AG04450 (cell line): ENCODE results near the gene BORCS8. TPM values are rescaled to one million over a fixed set of nuclear protein-coding genes. Genes with fewer than 3 reads are reported as not detected.
"Not testable (repeated sequence)": the region's sequence is repeated elsewhere in the genome, so short reads cannot be mapped to it uniquely, and the experiment has no call there.

Experiments
- CTCF ChIA-PET: fragments of 300-600, 350-600 bp; formaldehyde crosslinking; extraction: SDS; loops from one replicate; lab custom pipeline; 2022; ENCODE audit warnings: antibody characterized with exemption, inconsistent platforms; lab: Charles Lee
- POLR2A ChIA-PET: fragments of 350-600 bp; formaldehyde crosslinking; extraction: SDS; loops from one replicate; lab custom pipeline; 2021; ENCODE audit warnings: antibody characterized with exemption, inconsistent platforms; lab: Yijun Ruan, JAX
- DNase-seq: peaks from one replicate; pipeline ENCODE4 v3.0.0-alpha.2; 2011; ENCODE audit warnings: low read depth, low spot score
- H3K27ac ChIP-seq: one replicate; pipeline ENCODE4 v1.5.1; 2012; ENCODE audit warnings: low read depth, low read length, control low read depth
- H3K27me3 ChIP-seq: one replicate; pipeline ENCODE4 v1.6.0; 2012; ENCODE audit warnings: low read length; ENCODE audit not compliant: control insufficient read depth, insufficient read depth
- H3K4me3 ChIP-seq: 2 replicates; pipeline ENCODE4 v1.5.1; 2011; ENCODE audit warnings: mild to moderate bottlenecking, low read depth, low read length, control low read depth
- H3K9me3 ChIP-seq: 2 replicates; pipeline ENCODE4 v1.5.1; 2012; ENCODE audit warnings: low read length; ENCODE audit not compliant: control insufficient read depth, insufficient read depth
- polyA plus RNA-seq: library from polyadenylated mRNA; depleted of rRNA; stranded (reverse); fragments of >200 nt; gene quantifications from 2 replicates; pipeline ENCODE4 v1.2.3, GENCODE V29; 2011
- TF ChIP-seq, protein P1 (sequence below): IDR thresholded peaks from 2 replicates; pipeline ENCODE4 v1.5.1; 2011; ENCODE audit warnings: low read depth, low read length, control low read depth, inconsistent platforms

BORCS8 gene
- polyA plus RNA-seq, 1 experiment, result 16.6 TPM

- ChIA-PET POLR2A (no interaction called here), CTCF (interaction anchor here (0.5 to 1.6 kb wide), 3 partner anchors 8 to 152 kb away, joined by 3 to 6 read pairs (median 3); no protein-coding TSS in a partner anchor)
- Histone ChIP-seq H3K27me3 (no peaks in the 10 kb centered on the region), H3K9me3 (no peaks in the 10 kb centered on the region; the same call in 1 of the 2 replicates), H3K27ac (no peak overlapping the region), H3K4me3 (no peak overlapping the region)
- TF ChIP-seq, protein P1, sequence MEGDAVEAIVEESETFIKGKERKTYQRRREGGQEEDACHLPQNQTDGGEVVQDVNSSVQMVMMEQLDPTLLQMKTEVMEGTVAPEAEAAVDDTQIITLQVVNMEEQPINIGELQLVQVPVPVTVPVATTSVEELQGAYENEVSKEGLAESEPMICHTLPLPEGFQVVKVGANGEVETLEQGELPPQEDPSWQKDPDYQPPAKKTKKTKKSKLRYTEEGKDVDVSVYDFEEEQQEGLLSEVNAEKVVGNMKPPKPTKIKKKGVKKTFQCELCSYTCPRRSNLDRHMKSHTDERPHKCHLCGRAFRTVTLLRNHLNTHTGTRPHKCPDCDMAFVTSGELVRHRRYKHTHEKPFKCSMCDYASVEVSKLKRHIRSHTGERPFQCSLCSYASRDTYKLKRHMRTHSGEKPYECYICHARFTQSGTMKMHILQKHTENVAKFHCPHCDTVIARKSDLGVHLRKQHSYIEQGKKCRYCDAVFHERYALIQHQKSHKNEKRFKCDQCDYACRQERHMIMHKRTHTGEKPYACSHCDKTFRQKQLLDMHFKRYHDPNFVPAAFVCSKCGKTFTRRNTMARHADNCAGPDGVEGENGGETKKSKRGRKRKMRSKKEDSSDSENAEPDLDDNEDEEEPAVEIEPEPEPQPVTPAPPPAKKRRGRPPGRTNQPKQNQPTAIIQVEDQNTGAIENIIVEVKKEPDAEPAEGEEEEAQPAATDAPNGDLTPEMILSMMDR, result peak; percentile 64
- no peak for DNase-seq
Measured at GRCh38 chr19:19185853-19186740, 5.9 kb downstream of the BORCS8 start.

GRCh38 chr19:19181488-19181998, 10.4 kb downstream of the BORCS8 start:
- ChIA-PET CTCF (no interaction called here), POLR2A (no interaction called here)
- Histone ChIP-seq H3K9me3 (peaks cover 11% of the 10 kb centered on the region), H3K4me3 (no peak overlapping the region), H3K27me3 (no peaks in the 10 kb centered on the region), H3K27ac (no peak overlapping the region)
- TF ChIP-seq, protein P1, result no peak
- DNase-seq, result no peak

- no peak for DNase-seq
- Histone ChIP-seq H3K9me3 (peaks cover 11% of the 10 kb centered on the region), H3K27me3 (no peaks in the 10 kb centered on the region), H3K4me3 (no peak overlapping the region), H3K27ac (no peak overlapping the region)
- TF ChIP-seq, protein P1, result no peak
- ChIA-PET POLR2A (no interaction called here), CTCF (no interaction called here)
Measured at GRCh38 chr19:19179548-19180441, 12.2 kb downstream of the BORCS8 start.

DNA sequence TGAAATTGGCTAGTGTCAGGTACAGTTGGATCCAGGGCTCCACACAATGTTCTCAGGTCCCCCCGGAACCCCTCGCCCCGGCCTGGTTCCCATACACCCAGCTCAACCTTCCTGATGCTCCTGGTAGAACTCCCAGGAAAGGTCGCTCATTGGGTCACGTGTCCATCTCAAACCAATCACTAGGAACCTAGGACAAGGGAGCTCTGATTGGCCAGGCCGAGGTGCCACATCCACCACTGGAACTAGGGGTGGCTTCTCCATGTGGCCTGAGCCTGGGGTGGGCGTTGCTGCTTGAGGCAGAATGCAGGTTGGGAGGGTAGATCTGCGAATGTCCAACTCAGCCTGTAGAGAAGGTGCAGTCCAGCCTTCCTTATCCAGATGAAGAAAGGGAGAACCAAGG, 15.0 kb downstream of the BORCS8 start:
- Histone ChIP-seq H3K27me3 (no peaks in the 10 kb centered on the region), H3K27ac (no peak overlapping the region), H3K4me3 (no peak overlapping the region), H3K9me3 (peaks cover 11% of the 10 kb centered on the region)
- CTCF ChIA-PET, result no interaction called here
- TF ChIP-seq, protein P1, result no peak
- DNase-seq, result no peak
- POLR2A ChIA-PET, result no interaction called here

DNA sequence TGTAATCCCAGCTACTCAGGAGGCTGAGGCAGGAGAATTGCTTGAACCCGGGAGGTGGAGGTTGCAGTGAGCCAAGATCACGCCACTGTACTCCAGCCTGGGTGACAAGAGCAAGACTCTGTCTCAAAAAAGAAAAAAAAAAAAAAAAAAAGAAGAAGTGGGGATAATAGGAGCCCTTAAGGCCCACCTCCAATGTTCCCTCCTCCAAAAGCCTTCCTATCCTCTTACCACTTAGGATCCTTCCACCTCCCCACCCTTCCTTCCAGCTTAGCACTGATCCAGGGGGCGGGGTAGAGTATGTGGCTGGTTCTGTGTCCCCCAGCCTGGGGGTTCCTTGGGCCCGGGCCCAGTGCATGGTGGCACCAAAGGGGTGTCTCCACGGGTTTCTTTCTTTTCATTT, 18.7 kb downstream of the BORCS8 start:
- H3K4me3 ChIP-seq, H3K9me3 ChIP-seq, H3K27me3 ChIP-seq, DNase-seq, POLR2A ChIA-PET, H3K27ac ChIP-seq: not testable (repeated sequence)
- CTCF ChIA-PET, result interaction anchor here (3.3 to 4.5 kb wide), 2 partner anchors 16 to 25 kb away, joined by 35 to 102 read pairs; no protein-coding TSS in a partner anchor
